SK-N-SH treated with all-trans-retinoic acid at 6 μM for 48 hours (cell line): ENCODE measurements around the gene ADRA1B.

Experiments used
- CREB5 ChIP-seq: fragments of 250-450 bp; sonication (Bioruptor Pico); IDR thresholded peaks from 2 replicates; pipeline ENCODE4 v1.5.1; 2020; ENCODE audit warnings: low read depth, mild to moderate bottlenecking, moderate library complexity
- ISL1 ChIP-seq: fragments of 250-450 bp; sonication (Bioruptor Pico); IDR thresholded peaks from 2 replicates; pipeline ENCODE4 v2.1.2; 2022; ENCODE audit warnings: mild to moderate bottlenecking, moderate library complexity
- RARB ChIP-seq: fragments of 250-450 bp; sonication (Bioruptor Pico); IDR thresholded peaks from 2 replicates; pipeline ENCODE4 v1.8.0; 2021; ENCODE audit warnings: mild to moderate bottlenecking, moderate library complexity
- SNAI2 ChIP-seq: fragments of 250-450 bp; sonication (Bioruptor Pico); IDR thresholded peaks from 2 replicates; pipeline ENCODE4 v1.5.0; 2020; ENCODE audit warnings: mild to moderate bottlenecking, moderate library complexity
- TCF4 ChIP-seq: fragments of 250-450 bp; sonication (Bioruptor Pico); IDR thresholded peaks from 2 replicates; pipeline ENCODE4 v1.8.0; 2021; ENCODE audit warnings: mild to moderate bottlenecking, moderate library complexity, borderline replicate concordance

- TF ChIP-seq TCF4 (CRISPR knock-in tag) (no peak), CREB5 (no peak), SNAI2 (CRISPR knock-in tag) (no peak), ISL1 (CRISPR knock-in tag) (no peak), RARB (no peak)
Observed at GRCh38 chr5:160020964-160021363, 104.7 kb downstream of the ADRA1B start.
